OCI-M2 (cell line): Measurements from ENCODE around the gene NDOR1.

Experiments
- DNase-seq: peaks from one replicate; lab custom pipeline; 2025; ENCODE audit not compliant: unreplicated experiment; lab: John Stamatoyannopoulos, UW

Gene NDOR1

GRCh38 chr9:137167747-137168572 lies 37.5 kb upstream of the NDOR1 start:
- DNase-seq = peak; percentile 4

- no peak for DNase-seq
These were observed 37.0 kb upstream of the NDOR1 start for GRCh38 chr9:137168573-137168903.

- DNase-seq = no peak
These were observed 36.3 kb upstream of the NDOR1 start for GRCh38 chr9:137168904-137169856.

- DNase-seq = no peak
These were observed 35.6 kb upstream of the NDOR1 start, which contains the start of gene LRRC26 for GRCh38 chr9:137169896-137170358. Gene LRRC26 (minus strand): TSS chr9:137170051. CDS start chr9:137169943, 108 bp downstream.

GRCh38 chr9:137170486-137171148 lies 34.9 kb upstream of the NDOR1 start:
- DNase-seq = no peak

GRCh38 chr9:137171149-137171900 lies 34.2 kb upstream of the NDOR1 start:
- DNase-seq = no peak

GRCh38 chr9:137172901-137173795 lies 32.4 kb upstream of the NDOR1 start:
- no peak for DNase-seq

- DNase-seq = no peak
These were observed 31.5 kb upstream of the NDOR1 start for GRCh38 chr9:137173796-137174664.

- DNase-seq = no peak
These were observed 30.7 kb upstream of the NDOR1 start for GRCh38 chr9:137174722-137175293.

- DNase-seq = no peak
These were observed 30.0 kb upstream of the NDOR1 start for GRCh38 chr9:137175345-137175961.

- no peak for DNase-seq
These were observed 29.0 kb upstream of the NDOR1 start for GRCh38 chr9:137176302-137177182.

- no peak for DNase-seq
These were observed 27.1 kb upstream of the NDOR1 start for GRCh38 chr9:137178201-137178938.

GRCh38 chr9:137178939-137179630 lies 26.4 kb upstream of the NDOR1 start:
- DNase-seq = no peak

- no peak for DNase-seq
These were observed 25.7 kb upstream of the NDOR1 start for GRCh38 chr9:137179761-137180160.

GRCh38 chr9:137180491-137180890 lies 25.0 kb upstream of the NDOR1 start:
- no peak for DNase-seq

- no peak for DNase-seq
These were observed 23.8 kb upstream of the NDOR1 start for GRCh38 chr9:137181680-137182079.
